H1 (cell line): Measurements from ENCODE around the gene PVR. TPM values are rescaled to one million over a fixed set of nuclear protein-coding genes. Genes with fewer than 3 reads are reported as not detected.

Source experiments
- RAD21 ChIP-seq, 2 experiments: IDR thresholded peaks in 1 of 2; conservative IDR thresholded peaks in 1 of 2; 2 replicates each; pipeline ENCODE4 v1.6.1; 2011; ENCODE audit warnings: low read depth in 2 of 2, low read length in 2 of 2, improper control_type of control experiment in 1 of 2, inconsistent platforms in 1 of 2, mild to moderate bottlenecking in 1 of 2, moderate library complexity in 1 of 2
- RNF2 ChIP-seq: fragments of 200-900, 300-1000 bp; sonication (generic); IDR thresholded peaks from 2 replicates; pipeline ENCODE4 v1.7.1; 2016; ENCODE audit warnings: borderline replicate concordance, low read depth, mild to moderate bottlenecking, antibody characterized with exemption, low read length; ENCODE audit not compliant: poor library complexity, severe bottlenecking; ENCODE audit errors: missing control alignments
- SIN3A ChIP-seq, 2 experiments: IDR thresholded peaks in 1 of 2; conservative IDR thresholded peaks in 1 of 2; 2 replicates each; pipeline ENCODE4 v1.6.1; 2011 to 2012; ENCODE audit warnings: low read length in 2 of 2, improper control_type of control experiment in 1 of 2, low read depth in 1 of 2, mild to moderate bottlenecking in 1 of 2
- SIX5 ChIP-seq: IDR thresholded peaks from 2 replicates; pipeline ENCODE4 v1.6.1; 2011; ENCODE audit warnings: mild to moderate bottlenecking, low read depth, low read length
- polyA plus RNA-seq, 7 experiments: library from polyadenylated mRNA; depleted of rRNA in 3 of 7; stranded (reverse) in 5 of 7; unstranded in 2 of 7; fragments of >200 nt in 5 of 7; fragments of 200-250 nt in 2 of 7; gene quantifications; 1 replicate in 5 of 7; 2 replicates in 1 of 7; 4 replicates in 1 of 7; pipeline versions ENCODE4 v1.2.1 to v1.2.3, GENCODE V29; 2011 to 2013; ENCODE audit warnings: missing spikeins in 2 of 7, mixed read lengths in 2 of 7
- total RNA-seq: library from RNA; stranded (reverse); fragmentation: NEBNext Ultra II Directional; extraction: Animal tissue kit (Norgen Biotek cat#: 25700); gene quantifications from 2 replicates; pipeline ENCODE4 v1.2.1, GENCODE V29; 2021

PVR gene
- total and polyA plus RNA-seq, 2 of the 8 experiments (the other 6 are each of a cell fraction or from before 2014, with no cell fraction given): 13.3 to 14.8 TPM

- no peak for TF ChIP-seq SIN3A (conservative IDR thresholded peaks at IDR 0.05 in 1 of 2, IDR thresholded peaks at IDR 0.05 in 1 of 2; ENCODE audit: low read depth in 1 of 2, low read length in 2 of 2)
- TF ChIP-seq SIX5: no peak
- TF ChIP-seq RAD21 (IDR thresholded peaks at IDR 0.05 in 1 of 2, conservative IDR thresholded peaks at IDR 0.05 in 1 of 2; ENCODE audit: low read depth in 2 of 2, low read length in 2 of 2): no peak
- TF ChIP-seq RNF2: no peak
- TF ChIP-seq, all 59 proteins: peak for 0
Measured at GRCh38 chr19:44671400-44671799, 27.7 kb downstream of the PVR start, which contains the start of gene CEACAM19 (continued).
